ENCODE results near the gene CHTOP.

The CHTOP gene

GRCh38 chr1:153613406-153613805 lies 20.5 kb upstream of the CHTOP start:
- DNase-seq = no peak

GRCh38 chr1:153614189-153614900 lies 19.5 kb upstream of the CHTOP start:
- no peak for DNase-seq

GRCh38 chr1:153614906-153615305 lies 19.0 kb upstream of the CHTOP start:
- no peak for DNase-seq

GRCh38 chr1:153615406-153615805 lies 18.5 kb upstream of the CHTOP start:
- DNase-seq = no peak

GRCh38 chr1:153616144-153616916 lies 17.5 kb upstream of the CHTOP start, which contains the start of gene S100A14:
TSS of gene S100A14 (minus strand) at chr1:153616325. CDS start at chr1:153615858, 467 bp downstream.
- DNase-seq = no peak

- DNase-seq = no peak
These were observed 17.0 kb upstream of the CHTOP start for GRCh38 chr1:153616917-153617311.

- DNase-seq = peak; percentile 77
These were observed 16.2 kb upstream of the CHTOP start for GRCh38 chr1:153617663-153618062.

- no peak for DNase-seq
These were observed 14.7 kb upstream of the CHTOP start for GRCh38 chr1:153619171-153619570.

GRCh38 chr1:153623101-153623500 lies 10.8 kb upstream of the CHTOP start:
- no peak for DNase-seq

- no peak for DNase-seq
These were observed 8.8 kb upstream of the CHTOP start for GRCh38 chr1:153624965-153625611.

- no peak for DNase-seq
These were observed 7.4 kb upstream of the CHTOP start for GRCh38 chr1:153626477-153626903.

- DNase-seq = no peak
These were observed 6.8 kb upstream of the CHTOP start, which contains the start of gene S100A13 for GRCh38 chr1:153626904-153627714. TSS of gene S100A13 (minus strand) at chr1:153627505. CDS start at chr1:153626472, 1,033 bp downstream.

- DNase-seq = no peak
These were observed 5.9 kb upstream of the CHTOP start, which contains the start of gene S100A1 for GRCh38 chr1:153627715-153628626. TSS of gene S100A1 (plus strand) at chr1:153628434. CDS start at chr1:153630522, 2,088 bp downstream.

- no peak for DNase-seq
These were observed 5.1 kb upstream of the CHTOP start for GRCh38 chr1:153628638-153629342.

GRCh38 chr1:153629343-153629665 lies 4.6 kb upstream of the CHTOP start:
- DNase-seq = no peak

- no peak for DNase-seq
These were observed 3.9 kb upstream of the CHTOP start for GRCh38 chr1:153629971-153630370.

GRCh38 chr1:153630384-153630783 lies 3.5 kb upstream of the CHTOP start:
- DNase-seq = no peak

GRCh38 chr1:153631047-153632022 lies 2.5 kb upstream of the CHTOP start:
- DNase-seq = no peak

- no peak for DNase-seq
These were observed 609 bp upstream of the CHTOP start for GRCh38 chr1:153633161-153633753.

Data from activated gamma-delta T cell treated with Interleukin-2 at 50 U/mL for 16 hours (primary cell).